Common myeloid progenitor, CD34-positive (primary cell): ENCODE measurements around the gene CHN1.

ENCODE experiments used
- CTCF ChIA-PET: fragments of 350-600 bp; sonication (Branson Sonifier 250); formaldehyde crosslinking; loops from one replicate; lab custom pipeline; 2021; ENCODE audit warnings: antibody characterized with exemption; lab: Charles Lee
- POLR2A ChIA-PET: fragments of 350-600 bp; sonication (Branson Sonifier 250); formaldehyde crosslinking; loops from one replicate; lab custom pipeline; 2021; ENCODE audit warnings: antibody characterized with exemption; lab: Charles Lee
- DNase-seq, 3 donors: peaks; one replicate each; pipeline versions ENCODE4 v3.0.0 to v3.0.0-alpha.2; 2013
- H3K27ac ChIP-seq, 2 experiments: 1 replicate in 1 of 2; 2 replicates in 1 of 2; pipeline ENCODE4 v1.7.0; 2013; ENCODE audit warnings: inconsistent platforms in 2 of 2, low read length in 2 of 2, mild to moderate bottlenecking in 2 of 2, low read depth in 1 of 2, moderate library complexity in 1 of 2; ENCODE audit not compliant: severe bottlenecking in 2 of 2, insufficient read depth in 1 of 2, poor library complexity in 1 of 2
- H3K27me3 ChIP-seq, 5 experiments: replicated peaks in 2 of 5; 1 replicate in 3 of 5; 2 replicates in 2 of 5; pipeline versions ENCODE4 v1.6.1 to v1.7.0; 2013; ENCODE audit warnings: low read length in 4 of 5, mild to moderate bottlenecking in 2 of 5, moderate library complexity in 2 of 5, inconsistent platforms in 1 of 5; ENCODE audit not compliant: insufficient read depth in 5 of 5, control insufficient read depth in 4 of 5
- H3K36me3 ChIP-seq, 4 experiments: 1 replicate in 2 of 4; 2 replicates in 2 of 4; pipeline versions ENCODE4 v1.6.1 to v1.7.0; 2013; ENCODE audit warnings: low read length in 3 of 4, control low read depth in 1 of 4, mild to moderate bottlenecking in 1 of 4; ENCODE audit not compliant: control insufficient read depth in 4 of 4, insufficient read depth in 4 of 4
- H3K4me1 ChIP-seq, 4 experiments: 1 replicate in 3 of 4; 2 replicates in 1 of 4; pipeline versions ENCODE4 v1.6.1 to v1.7.1; 2013; ENCODE audit warnings: low read length in 3 of 4, mild to moderate bottlenecking in 3 of 4, control low read depth in 1 of 4, inconsistent platforms in 1 of 4, moderate library complexity in 1 of 4; ENCODE audit not compliant: control insufficient read depth in 4 of 4, insufficient read depth in 4 of 4; ENCODE audit errors: control extremely low read depth in 1 of 4
- H3K4me3 ChIP-seq, 7 experiments: 1 replicate in 4 of 7; 2 replicates in 3 of 7; pipeline versions ENCODE4 v1.5.1 to v1.7.0; 2013; ENCODE audit warnings: mild to moderate bottlenecking in 7 of 7, low read length in 6 of 7, moderate library complexity in 6 of 7, inconsistent platforms in 2 of 7, low read depth in 2 of 7, control low read depth in 1 of 7; ENCODE audit not compliant: insufficient read depth in 4 of 7, control insufficient read depth in 1 of 7; ENCODE audit errors: extremely low read depth in 1 of 7
- H3K9me3 ChIP-seq, 5 experiments: 1 replicate in 4 of 5; 2 replicates in 1 of 5; pipeline versions ENCODE4 v1.6.1 to v1.7.1; 2013; ENCODE audit warnings: low read length in 4 of 5, mild to moderate bottlenecking in 2 of 5, inconsistent platforms in 1 of 5, low read depth in 1 of 5, moderate library complexity in 1 of 5; ENCODE audit not compliant: control insufficient read depth in 4 of 5, insufficient read depth in 2 of 5; ENCODE audit errors: control extremely low read depth in 1 of 5
- WGBS: methylation state at CpG from one replicate; pipeline ENCODE4 v1.1.5; 2013; ENCODE audit not compliant: insufficient coverage; 5-methylcytosine and 5-hydroxymethylcytosine counted together

The CHN1 gene

DNA sequence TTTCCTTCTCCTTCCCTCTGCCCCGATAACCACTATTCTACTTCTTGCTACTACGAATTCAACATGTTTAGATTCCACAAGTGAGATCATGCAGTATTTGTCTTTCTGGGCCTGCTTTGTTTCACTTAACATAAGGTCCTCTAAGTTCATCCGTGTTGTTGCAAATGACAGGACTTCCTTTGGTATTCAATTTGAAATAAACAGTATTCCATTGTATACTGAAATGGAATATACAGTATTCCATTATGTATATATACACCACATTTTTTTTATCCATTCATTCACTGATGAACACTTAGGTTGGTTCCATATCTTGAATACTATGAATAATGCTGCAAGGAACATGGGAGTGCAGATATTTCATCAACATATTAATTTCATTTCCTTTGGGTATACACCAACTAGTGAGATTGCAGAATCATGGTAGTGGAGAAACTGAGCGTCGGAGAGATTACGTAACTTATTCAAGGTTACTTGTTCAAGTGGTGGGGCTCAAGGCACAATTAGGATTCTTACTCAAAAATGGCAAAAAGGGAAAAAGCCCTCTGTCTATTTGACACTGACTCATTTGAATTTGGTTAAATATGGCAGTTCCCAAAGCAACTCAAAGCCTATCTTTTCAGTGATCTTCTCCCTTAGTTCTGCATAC lies 85.1 kb downstream of the CHN1 start:
- H3K27ac ChIP-seq: no peak overlapping the region
- no peak for DNase-seq
- H3K9me3 ChIP-seq: peaks cover 0 to 9% (median 0%) of the 10 kb centered on the region in 5 experiments
- H3K4me1 ChIP-seq: no peaks in the 10 kb centered on the region
- no peak overlapping the region for H3K4me3 ChIP-seq
- H3K36me3 ChIP-seq: no peaks in the 10 kb centered on the region
- POLR2A ChIA-PET: no interaction called here
- H3K27me3 ChIP-seq: no peaks in the 10 kb centered on the region
- WGBS: 89% methylated on average over 5 of the region's 6 CpGs
- CTCF ChIA-PET: no interaction called here

DNA sequence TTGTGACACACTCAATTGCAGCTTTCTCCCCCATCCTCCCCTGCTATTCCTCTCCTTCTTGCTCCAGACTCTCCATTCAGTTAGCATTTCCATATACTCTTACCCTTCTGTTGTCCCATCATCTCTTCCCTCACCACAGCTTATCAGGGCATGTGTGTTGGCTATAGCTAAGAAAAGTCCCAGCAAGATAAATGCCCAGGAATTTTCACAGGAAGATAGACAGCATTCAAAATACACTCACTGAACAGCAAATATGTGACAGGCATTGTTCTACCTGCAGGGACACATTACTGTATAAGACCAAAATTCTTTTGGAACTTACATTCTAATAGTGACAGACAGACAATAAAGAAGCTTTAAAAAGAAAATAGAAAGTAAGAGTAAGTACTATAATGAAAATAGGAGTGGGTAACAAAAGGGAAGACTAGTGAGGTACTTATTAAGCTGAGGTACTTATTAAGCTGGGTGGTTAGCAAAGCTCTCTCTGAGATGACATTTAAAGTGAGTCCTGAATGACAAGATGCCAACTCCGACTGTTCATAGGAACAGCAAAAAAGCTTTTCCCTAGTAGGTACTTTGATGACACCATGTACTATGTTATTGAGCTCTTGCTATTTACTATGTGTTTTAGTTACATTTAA lies 86.2 kb downstream of the CHN1 start:
- CTCF ChIA-PET: interaction anchor here (1.4 to 1.5 kb wide), 2 partner anchors 20 to 147 kb away, joined by 3 to 4 read pairs; no protein-coding TSS in a partner anchor

DNA sequence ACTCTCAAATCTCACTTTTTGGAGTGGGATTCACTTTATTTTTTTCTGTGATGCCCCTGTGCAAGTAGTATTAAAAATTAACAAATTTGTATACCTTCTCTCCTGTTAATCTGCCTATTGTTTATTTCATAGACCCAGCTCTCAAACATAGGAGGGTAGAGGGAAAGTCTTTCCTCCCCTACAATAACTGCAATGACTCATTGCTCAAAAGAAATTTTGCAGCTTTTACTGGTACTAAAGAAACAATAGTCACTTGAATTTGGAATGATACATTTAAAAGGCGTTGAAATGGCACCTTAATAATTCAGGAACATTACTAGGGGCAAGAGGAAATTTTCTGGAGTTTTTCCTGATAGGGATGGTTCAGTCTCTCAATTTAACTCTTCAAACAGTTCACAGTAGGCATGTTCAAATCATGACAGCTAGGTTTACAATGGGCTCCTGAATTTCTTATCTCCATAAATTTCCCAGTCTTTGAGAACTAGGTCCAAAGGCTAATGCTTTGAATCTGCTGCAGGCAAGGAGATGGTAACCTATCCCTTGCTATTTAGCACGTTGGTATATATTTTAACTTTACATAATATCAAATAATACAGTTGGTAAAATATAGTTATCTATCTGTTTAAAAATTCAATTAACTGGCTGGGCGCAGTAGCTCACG lies 88.8 kb downstream of the CHN1 start:
- POLR2A ChIA-PET: no interaction called here
- Histone ChIP-seq H3K4me1 (no peaks in the 10 kb centered on the region), H3K4me3 (no peak overlapping the region), H3K27me3 (no peaks in the 10 kb centered on the region), H3K36me3 (no peaks in the 10 kb centered on the region), H3K9me3 (peaks cover 0 to 4% (median 0%) of the 10 kb centered on the region in 5 experiments), H3K27ac (no peak overlapping the region)
- CTCF ChIA-PET: no interaction called here
- no peak for DNase-seq
- WGBS: no CpG with 5 or more reads among the region's 4 CpGs

More for the DNA sequence above, 86.2 kb downstream of the CHN1 start:
- Histone ChIP-seq H3K36me3 (no peaks in the 10 kb centered on the region), H3K4me1 (no peaks in the 10 kb centered on the region), H3K9me3 (peaks cover 0 to 9% (median 0%) of the 10 kb centered on the region in 5 experiments), H3K27me3 (no peaks in the 10 kb centered on the region), H3K27ac (no peak overlapping the region), H3K4me3 (no peak overlapping the region)
- DNase-seq: no peak
- WGBS: no CpG with 5 or more reads among the region's 1 CpG
- POLR2A ChIA-PET: no interaction called here

DNA sequence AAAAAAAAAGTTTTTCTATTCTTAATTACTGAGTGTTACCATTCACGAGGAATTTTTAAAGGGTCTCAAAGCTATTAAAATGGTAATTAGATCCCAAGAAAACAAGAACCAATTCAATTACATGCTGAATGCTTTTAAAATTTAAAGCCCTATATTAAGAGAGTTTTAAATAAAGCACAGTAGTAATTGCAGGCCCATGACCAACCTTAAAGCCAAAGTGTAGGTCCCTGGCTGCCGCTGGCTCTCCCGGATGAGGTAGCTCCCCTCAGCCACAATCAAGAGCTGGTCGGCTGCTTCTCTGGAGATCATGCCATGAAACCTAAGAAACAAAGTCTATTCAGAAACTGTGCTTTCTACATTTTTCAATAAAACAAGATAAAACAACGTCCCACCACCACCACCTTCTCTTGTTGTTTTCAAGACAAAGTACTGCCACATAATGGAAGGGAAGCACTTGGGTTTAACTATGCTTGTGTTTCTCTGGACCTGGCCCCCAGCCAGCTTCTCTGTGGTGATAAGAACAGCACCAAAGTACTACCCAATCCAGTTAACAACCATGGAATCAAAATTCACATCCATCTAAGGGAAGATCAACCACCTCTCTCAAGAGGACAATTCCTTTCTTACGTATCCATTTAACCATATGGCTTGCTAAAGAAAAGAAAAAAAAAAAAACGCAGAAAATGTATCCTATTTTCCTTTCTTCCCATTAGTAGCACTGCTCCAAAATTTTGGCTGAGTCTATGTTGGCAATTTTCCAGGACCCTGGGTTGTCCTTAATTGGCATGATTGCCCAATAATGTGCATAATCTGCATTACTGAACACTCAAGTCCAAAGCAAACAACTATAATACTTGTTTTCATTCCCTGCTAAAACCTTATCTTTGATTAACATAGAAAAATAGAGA lies 90.1 kb downstream of the CHN1 start:
- 98% methylated on average over 4 of the region's 7 CpGs for WGBS
- H3K27ac ChIP-seq: no peak overlapping the region
- no peaks in the 10 kb centered on the region for H3K27me3 ChIP-seq
- no peaks in the 10 kb centered on the region for H3K36me3 ChIP-seq
- H3K4me3 ChIP-seq: no peak overlapping the region
- no peaks in the 10 kb centered on the region for H3K4me1 ChIP-seq
- CTCF ChIA-PET: no interaction called here
- POLR2A ChIA-PET: interaction anchor here (0.6 kb wide), 2 partner anchors 9 to 169 kb away, joined by 3 to 8 read pairs; no protein-coding TSS in a partner anchor
- no peak for DNase-seq
- H3K9me3 ChIP-seq: no peaks in the 10 kb centered on the region

DNA sequence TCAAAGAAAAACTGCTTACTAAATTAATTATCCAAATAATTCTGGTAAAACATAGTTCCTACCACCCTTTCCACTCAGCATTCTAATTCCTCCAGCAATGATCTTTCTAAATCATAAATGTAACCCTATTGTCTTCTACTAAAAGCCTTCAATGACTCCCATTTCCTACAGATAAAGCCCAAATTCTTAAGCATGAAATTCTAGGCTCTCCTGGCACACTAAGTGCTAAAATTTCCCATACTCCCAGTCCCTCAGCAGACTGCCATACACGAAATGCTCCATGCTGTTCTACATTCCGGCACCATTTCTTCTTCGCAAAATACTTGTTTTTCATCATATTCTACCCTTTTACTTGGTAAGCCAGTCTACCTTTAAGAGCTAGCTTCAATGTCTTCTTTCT lies 96.9 kb downstream of the CHN1 start:
- no peak overlapping the region for H3K27ac ChIP-seq
- H3K9me3 ChIP-seq: no peaks in the 10 kb centered on the region
- DNase-seq: no peak
- H3K4me3 ChIP-seq: no peak overlapping the region
- WGBS: 96% methylated on average over 3 of the region's 3 CpGs
- H3K27me3 ChIP-seq: no peaks in the 10 kb centered on the region
- no peaks in the 10 kb centered on the region for H3K4me1 ChIP-seq
- H3K36me3 ChIP-seq: no peaks in the 10 kb centered on the region
- ChIA-PET POLR2A (no interaction called here), CTCF (no interaction called here)

DNA sequence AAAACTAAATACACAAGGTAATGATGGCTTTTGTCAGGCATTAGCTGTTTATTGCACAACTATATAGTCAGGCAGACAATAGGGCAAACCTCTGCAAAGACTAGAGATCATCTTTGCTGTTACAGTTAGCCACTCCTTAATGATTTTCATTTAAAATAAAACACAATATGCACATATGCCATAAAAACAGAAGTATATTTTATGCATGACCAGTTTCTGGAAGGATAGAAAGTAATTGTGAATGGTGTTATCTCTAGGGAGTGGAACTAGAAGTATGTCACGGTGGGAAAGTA lies 102.0 kb downstream of the CHN1 start:
- Histone ChIP-seq H3K27ac (no peak overlapping the region), H3K4me1 (peaks cover 0 to 3% (median 0%) of the 10 kb centered on the region in 4 experiments), H3K27me3 (no peaks in the 10 kb centered on the region), H3K9me3 (no peaks in the 10 kb centered on the region), H3K36me3 (no peaks in the 10 kb centered on the region), H3K4me3 (no peak overlapping the region)
- CTCF ChIA-PET: no interaction called here
- POLR2A ChIA-PET: no interaction called here
- DNase-seq: no peak
- WGBS: no CpG with 5 or more reads among the region's 1 CpG
